K562 (cell line): ENCODE results near the gene FIZ1. TPM values are rescaled to one million over a fixed set of nuclear protein-coding genes. Genes with fewer than 3 reads are reported as not detected.

Experiments used
- AFF1 ChIP-seq, 2 experiments: fragments of 450-650 bp; IDR thresholded peaks; 2 replicates each; pipeline ENCODE4 v1.6.1; 2018; ENCODE audit warnings: mild to moderate bottlenecking in 2 of 2, low read depth in 1 of 2; ENCODE audit not compliant: partially characterized antibody in 2 of 2
- ARID3B ChIP-seq: fragments of 250-450 bp; sonication (Bioruptor Pico); IDR thresholded peaks from 2 replicates; pipeline ENCODE4 v1.4.0; 2020; ENCODE audit warnings: borderline replicate concordance
- CBFA2T3 ChIP-seq: fragments of 450-650 bp; IDR thresholded peaks from 2 replicates; pipeline ENCODE4 v1.6.1; 2017
- CHD4 ChIP-seq: fragments of 200-600 bp; sonication (generic); IDR thresholded peaks from 3 replicates; pipeline ENCODE4 v1.6.1; 2012; ENCODE audit warnings: low read depth, mild to moderate bottlenecking, mixed read lengths, low read length, inconsistent platforms; ENCODE audit not compliant: insufficient read depth, insufficient replicate concordance, poor library complexity, severe bottlenecking
- FOXJ2 ChIP-seq: fragments of 200-800 bp; sonication (Bioruptor generic); IDR thresholded peaks from 2 replicates; pipeline ENCODE4 v1.6.1; 2016; ENCODE audit warnings: missing genetic modification characterization, missing compliant biosample characterization
- FOXJ3 ChIP-seq: sonication (generic); formaldehyde crosslinking; IDR thresholded peaks from 2 replicates; pipeline ENCODE4 v1.4.0; 2020; ENCODE audit warnings: mild to moderate bottlenecking, missing genetic modification reagents
- HMG20B ChIP-seq: fragments of 250-450 bp; sonication (Bioruptor Pico); IDR thresholded peaks from 2 replicates; pipeline ENCODE4 v1.5.0; 2021; ENCODE audit warnings: mild to moderate bottlenecking
- KAT7 ChIP-seq: sonication (generic); formaldehyde crosslinking; IDR thresholded peaks from 2 replicates; pipeline ENCODE4 v1.8.0; 2022; ENCODE audit warnings: missing genetic modification reagents, mild to moderate bottlenecking, borderline replicate concordance
- KLF13 ChIP-seq: fragments of 450-650 bp; IDR thresholded peaks from 2 replicates; pipeline ENCODE4 v1.6.1; 2016; ENCODE audit warnings: missing genetic modification characterization, low read depth, mild to moderate bottlenecking, missing compliant biosample characterization, moderate library complexity, borderline replicate concordance
- MAZ ChIP-seq, 2 experiments: fragments of 450-650 bp in 1 of 2; sonication (generic) in 1 of 2; formaldehyde crosslinking; IDR thresholded peaks in 1 of 2; conservative IDR thresholded peaks in 1 of 2; 2 replicates each; pipeline versions ENCODE4 v1.4.0 to v1.5.0; 2020; ENCODE audit warnings: mild to moderate bottlenecking in 1 of 2, missing genetic modification reagents in 1 of 2
- MTF1 ChIP-seq: fragments of 250-450 bp; sonication (Bioruptor Pico); IDR thresholded peaks from 2 replicates; pipeline ENCODE4 v1.9.0; 2021; ENCODE audit warnings: moderate library complexity, mild to moderate bottlenecking, inconsistent platforms, borderline replicate concordance
- SMAD4 ChIP-seq: fragments of 250-450 bp; sonication (Bioruptor Pico); conservative IDR thresholded peaks from 2 replicates; pipeline ENCODE4 v1.8.0; 2021; ENCODE audit warnings: inconsistent platforms, mild to moderate bottlenecking, moderate library complexity
- SNAPC5 ChIP-seq: fragments of 250-450 bp; sonication (Bioruptor Pico); IDR thresholded peaks from 2 replicates; pipeline ENCODE4 v1.8.0; 2021; ENCODE audit warnings: moderate library complexity, mild to moderate bottlenecking, inconsistent platforms
- TBL1XR1 ChIP-seq, 2 experiments: IDR thresholded peaks; 2 replicates each; pipeline ENCODE4 v1.6.1; 2012; ENCODE audit warnings: improper control_type of control experiment in 2 of 2, low read length in 2 of 2, mild to moderate bottlenecking in 1 of 2
- TFAM ChIP-seq: fragments of 250-450 bp; sonication (Bioruptor Pico); conservative IDR thresholded peaks from 2 replicates; pipeline ENCODE4 v1.5.0; 2021; ENCODE audit warnings: mild to moderate bottlenecking, moderate library complexity
- ZBTB43 ChIP-seq: sonication (generic); formaldehyde crosslinking; IDR thresholded peaks from 2 replicates; pipeline ENCODE4 v1.8.0; 2023; ENCODE audit warnings: mild to moderate bottlenecking, missing genetic modification reagents
- ZNF431 ChIP-seq: sonication (generic); formaldehyde crosslinking; IDR thresholded peaks from 2 replicates; pipeline ENCODE4 v1.8.0; 2022; ENCODE audit warnings: mild to moderate bottlenecking, missing genetic modification reagents
- ZNF586 ChIP-seq: fragments of 450-650 bp; formaldehyde crosslinking; conservative IDR thresholded peaks from 2 replicates; pipeline ENCODE4 v1.4.0; 2020; ENCODE audit warnings: mild to moderate bottlenecking, moderate library complexity
- polyA plus RNA-seq, 8 experiments: library from polyadenylated mRNA; depleted of rRNA in 4 of 8; stranded (reverse) in 5 of 8; unstranded in 3 of 8; fragments of >200 nt; fragmentation: Nextera tagmentation in 2 of 8; fragmentation: Illumina TruSeq in 1 of 8; extraction: Ambion mirVana in 2 of 8; extraction: Trizol in 1 of 8; gene quantifications; 2 replicates each; pipeline versions ENCODE4 v1.2.1 to v1.2.3, GENCODE V29; 2011 to 2014; ENCODE audit warnings: inconsistent platforms in 1 of 8, missing spikeins in 1 of 8
- total RNA-seq, 7 experiments: library from RNA; depleted of rRNA in 6 of 7; stranded (reverse); fragments of >200 nt in 6 of 7; fragmentation: Illumina TruSeq in 2 of 7; extraction: Trizol in 2 of 7; gene quantifications; 2 replicates each; pipeline versions ENCODE4 v1.2.1 to v1.2.3, GENCODE V29; 2011 to 2021; ENCODE audit warnings: low replicate concordance in 1 of 7
- TF ChIP-seq, protein P1 (sequence below): sonication (generic); formaldehyde crosslinking; IDR thresholded peaks from 2 replicates; pipeline ENCODE4 v1.9.0; 2022; ENCODE audit warnings: mild to moderate bottlenecking, missing genetic modification reagents

FIZ1 gene
- total and polyA plus RNA-seq, 9 of the 15 experiments (the other 6 are each of a cell fraction or from before 2014, with no cell fraction given), result 0.79 to 17.5 (median 5.5) TPM

GRCh38 chr19:55640577-55641425 lies 41.5 kb upstream of the FIZ1 start, which contains the start of gene ZNF580 (continued):
- no peak for TF ChIP-seq CHD4
- no peak for TF ChIP-seq FOXJ3
- TF ChIP-seq KLF13, result no peak
- no peak for TF ChIP-seq CBFA2T3
- TF ChIP-seq ZNF431, result no peak
- no peak for TF ChIP-seq AFF1 (IDR thresholded peaks at IDR 0.05; ENCODE audit: low read depth in 1 of 2, partially characterized antibody in 2 of 2)
- no peak; the same call in 1 of the 2 replicates for TF ChIP-seq SMAD4 (CRISPR knock-in tag)
- no peak for TF ChIP-seq ZBTB43 (CRISPR knock-in tag)
- peak; percentile 56 to 62 for TF ChIP-seq MAZ (CRISPR knock-in tag; conservative IDR thresholded peaks at IDR 0.05 in 1 of 2, IDR thresholded peaks at IDR 0.05 in 1 of 2)
- no peak for TF ChIP-seq TFAM (CRISPR knock-in tag)
- TF ChIP-seq KAT7 (CRISPR knock-in tag), result no peak
- TF ChIP-seq MTF1, result no peak
- TF ChIP-seq HMG20B (CRISPR knock-in tag), result no peak
- no peak for TF ChIP-seq ARID3B (CRISPR knock-in tag)
- 0 out of 2 replicates have a peak, but pooled peaks have one; percentile 36 for TF ChIP-seq FOXJ2
- TF ChIP-seq ZNF586, result no peak
- TF ChIP-seq, protein P1, sequence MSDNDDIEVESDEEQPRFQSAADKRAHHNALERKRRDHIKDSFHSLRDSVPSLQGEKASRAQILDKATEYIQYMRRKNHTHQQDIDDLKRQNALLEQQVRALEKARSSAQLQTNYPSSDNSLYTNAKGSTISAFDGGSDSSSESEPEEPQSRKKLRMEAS (CRISPR knock-in tag), result no peak
- no peak for TF ChIP-seq SNAPC5 (CRISPR knock-in tag)
- TF ChIP-seq TBL1XR1 (IDR thresholded peaks at IDR 0.05; ENCODE audit: low read length in 2 of 2), result no peak
